ENCODE measurements around the gene TLX1.
A peak's percentile ranks its signal among the peaks of the same experiment; 100 is the strongest.
"Not testable (repeated sequence)": the region's sequence is repeated elsewhere in the genome, so short reads cannot be mapped to it uniquely, and the experiment has no call there.

The TLX1 gene

DNA sequence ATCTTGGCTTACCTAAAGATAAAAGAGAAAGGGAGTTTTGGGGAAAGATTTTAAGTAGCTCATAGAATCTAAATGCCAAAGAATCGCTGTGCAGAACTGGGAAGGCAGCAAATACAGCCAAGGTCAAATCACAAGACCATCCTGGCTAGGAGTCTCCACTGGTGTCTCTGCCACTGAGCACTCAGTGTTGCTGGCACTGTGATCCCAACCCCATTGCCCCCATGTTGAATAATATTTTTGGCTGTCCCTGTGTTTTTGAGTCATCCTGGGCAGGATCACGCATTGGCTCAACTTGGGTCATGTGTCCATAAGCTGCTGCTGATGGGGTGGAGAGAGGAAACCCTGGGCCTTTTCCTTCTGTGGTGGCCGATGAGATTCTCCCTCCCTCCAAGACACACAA lies 21.2 kb downstream of the TLX1 start:
- no peak for DNase-seq (ENCODE audit: low spot score)

DNA sequence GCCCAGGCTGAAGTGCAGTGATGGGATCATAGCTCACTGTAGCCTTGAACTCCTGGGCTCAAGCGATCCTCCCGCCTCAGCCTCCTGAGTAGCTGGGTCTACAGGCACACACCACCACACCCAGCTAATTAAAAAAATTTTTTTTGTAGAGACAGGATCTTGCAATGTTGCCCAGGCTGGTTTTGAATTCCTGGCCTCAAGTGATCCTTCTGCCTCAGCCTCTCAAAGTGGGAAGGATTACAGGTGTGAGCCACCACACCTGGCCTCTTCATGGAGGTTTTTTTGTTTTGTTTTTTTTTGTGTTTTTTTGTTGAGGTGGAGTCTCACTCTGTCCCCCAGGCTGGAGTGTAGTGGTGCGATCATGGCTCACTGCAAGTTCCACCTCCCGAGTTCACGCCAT lies 23.4 kb downstream of the TLX1 start:
- DNase-seq (ENCODE audit: low spot score) = not testable (repeated sequence)

DNA sequence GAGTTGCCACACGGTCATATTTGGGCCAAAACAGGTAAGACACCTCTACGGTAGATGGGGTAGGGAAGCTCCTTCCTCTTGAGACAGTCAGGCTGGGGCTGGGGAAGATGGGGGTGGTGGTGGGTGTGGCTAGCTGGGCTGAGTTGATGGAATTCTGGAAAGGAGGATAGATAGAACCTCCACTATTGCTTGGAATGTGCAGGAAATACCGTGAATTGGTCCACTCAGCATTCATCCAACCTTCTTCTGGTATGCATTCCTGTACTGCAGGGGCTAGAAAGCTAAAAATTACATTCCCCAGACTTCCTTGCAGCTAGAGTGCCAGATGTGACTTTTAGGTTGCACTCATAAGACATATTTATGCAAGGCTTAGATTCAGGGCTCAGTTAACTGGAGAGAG lies 24.8 kb downstream of the TLX1 start:
- DNase-seq (ENCODE audit: low spot score) = no peak

DNA sequence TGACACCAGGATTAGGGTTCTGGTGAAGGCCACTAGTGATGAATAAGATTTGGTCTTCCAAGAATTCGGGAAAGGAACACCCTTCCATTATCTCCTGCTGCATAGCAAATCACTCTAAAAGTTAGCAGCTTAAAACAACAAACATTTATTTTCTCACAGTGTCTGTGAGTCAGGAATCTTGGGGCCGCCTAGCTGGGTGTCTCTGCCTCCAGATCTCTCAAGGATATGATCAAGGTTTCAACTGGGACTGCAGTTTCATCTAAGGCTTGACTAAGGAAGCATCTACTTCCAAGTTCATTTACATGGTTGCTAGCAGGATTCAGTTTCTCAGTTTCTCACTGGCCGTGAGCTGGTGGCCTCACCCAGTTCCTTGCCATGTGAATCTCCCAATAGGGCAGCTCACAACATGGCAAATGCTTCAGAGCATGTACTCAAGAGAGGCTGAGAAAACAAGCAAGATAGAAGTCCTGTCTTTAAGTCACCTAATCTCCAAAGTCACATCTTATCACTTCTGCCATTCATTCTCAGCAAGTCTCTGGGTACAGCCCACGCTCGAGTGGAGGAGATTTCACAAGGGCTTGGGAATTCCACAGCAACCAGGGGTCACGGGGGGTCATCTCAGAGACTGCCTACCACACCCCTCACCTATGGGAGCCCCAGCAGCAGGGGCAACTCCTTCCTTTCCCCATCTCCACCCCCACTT lies 26.8 kb downstream of the TLX1 start:
- DNase-seq (ENCODE audit: low spot score) = no peak

DNA sequence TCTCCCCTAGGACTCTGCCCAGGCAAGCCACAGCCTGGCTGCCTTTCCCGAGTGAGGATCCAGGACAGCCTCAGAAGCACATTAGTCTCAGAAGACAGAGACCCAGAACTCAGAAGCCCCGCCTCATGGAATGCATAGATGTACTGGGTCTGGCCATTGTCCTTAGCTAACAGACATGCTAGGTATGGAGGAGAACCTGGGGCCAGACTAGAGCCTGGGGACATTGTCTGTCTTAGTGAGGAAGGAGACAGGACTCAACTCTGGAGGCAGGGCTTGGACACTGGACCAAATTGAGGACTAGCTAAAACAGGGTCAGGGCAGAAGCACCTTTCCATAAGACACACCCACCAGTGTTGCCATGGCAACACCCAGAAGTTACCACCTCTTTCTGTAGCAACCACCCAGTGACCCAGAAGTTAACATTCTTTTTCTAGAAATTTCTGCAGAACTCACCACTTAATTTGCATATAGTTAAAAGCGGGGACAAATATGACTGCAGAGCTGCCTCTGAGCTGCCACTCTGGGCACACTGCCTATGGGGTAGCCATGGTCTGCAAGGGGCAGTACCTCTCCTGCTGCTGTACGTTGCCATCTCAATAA lies 27.5 kb downstream of the TLX1 start:
- no peak for DNase-seq (ENCODE audit: low spot score)

DNA sequence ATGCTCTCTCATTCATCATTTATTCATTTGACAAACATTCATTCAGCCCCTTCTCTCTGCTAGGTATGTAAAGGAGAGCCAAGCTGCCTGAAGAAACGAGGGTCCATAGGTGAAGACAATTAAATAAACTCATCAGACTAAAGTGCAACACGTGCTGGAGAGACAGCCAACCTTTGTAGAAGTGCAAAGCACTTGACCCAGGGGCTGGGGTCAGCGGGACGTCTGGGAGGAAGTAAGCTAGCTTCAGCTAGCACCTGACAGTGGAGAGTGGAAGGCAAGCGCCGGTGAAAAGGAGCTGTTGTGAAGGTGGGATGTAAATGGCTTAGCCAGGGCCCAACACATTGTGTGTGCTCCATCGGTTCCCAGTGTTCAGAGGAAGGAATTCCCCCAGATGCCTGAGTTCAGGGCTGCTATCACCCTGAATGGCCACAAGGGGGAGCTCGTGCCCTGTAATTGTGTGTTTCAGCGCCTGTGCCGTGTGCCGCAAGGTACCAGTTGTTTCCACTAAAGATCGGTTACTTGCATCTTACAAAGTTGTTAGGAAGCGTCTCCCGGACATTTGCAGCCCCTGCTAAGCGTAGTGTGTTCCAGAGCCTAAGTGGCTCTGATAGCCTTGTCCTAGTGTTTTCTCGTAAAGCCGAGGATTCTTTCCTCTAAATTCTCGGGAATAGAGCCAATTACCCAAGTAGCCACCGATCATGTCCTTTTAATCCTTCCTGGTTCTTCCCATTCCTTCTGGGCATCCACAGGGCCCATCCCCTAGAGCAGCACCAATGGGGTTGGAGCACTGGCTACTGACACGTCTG lies 30.6 kb downstream of the TLX1 start:
- peak; percentile 66 for DNase-seq (ENCODE audit: low spot score)

DNA sequence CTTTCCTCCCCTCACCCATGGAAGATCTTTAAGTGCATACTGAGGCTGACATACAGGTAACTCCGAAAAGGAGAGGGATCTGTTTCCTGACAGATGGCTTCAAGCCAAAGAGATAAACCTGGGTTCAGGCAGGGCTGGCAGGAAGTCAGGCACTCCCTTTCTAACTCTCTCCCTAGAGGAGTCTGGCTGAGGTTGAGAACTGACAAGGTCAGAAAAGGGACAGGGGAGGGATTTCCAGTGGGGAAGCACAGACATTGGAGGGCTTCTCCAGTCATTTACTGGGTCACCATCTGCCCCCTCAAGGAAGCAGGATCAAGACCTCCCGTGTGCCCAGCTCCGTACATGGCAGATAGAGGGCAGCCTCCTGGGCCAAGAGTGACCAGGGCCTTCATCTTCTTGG lies 31.6 kb downstream of the TLX1 start:
- DNase-seq (ENCODE audit: low spot score) = no peak

DNA sequence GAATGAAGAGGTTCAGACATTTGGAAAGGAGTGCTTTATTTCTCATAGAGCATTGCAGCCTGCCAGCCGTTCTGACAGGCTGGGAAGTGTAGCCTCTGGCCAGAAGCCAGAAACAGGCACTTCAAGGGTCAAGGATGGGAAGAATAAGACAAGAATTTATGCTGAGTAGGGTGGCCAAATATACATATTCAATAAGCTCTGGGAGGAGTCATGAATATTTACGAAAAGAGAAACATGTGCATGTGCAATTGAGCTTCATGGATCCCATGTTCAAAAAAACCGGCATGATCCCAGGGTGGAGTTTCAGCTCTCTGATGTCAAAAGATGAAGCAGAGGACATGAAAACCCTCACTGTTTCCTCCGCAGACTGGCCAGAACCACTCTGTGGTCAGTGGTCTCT lies 32.9 kb downstream of the TLX1 start:
- DNase-seq (ENCODE audit: low spot score) = no peak

DNA sequence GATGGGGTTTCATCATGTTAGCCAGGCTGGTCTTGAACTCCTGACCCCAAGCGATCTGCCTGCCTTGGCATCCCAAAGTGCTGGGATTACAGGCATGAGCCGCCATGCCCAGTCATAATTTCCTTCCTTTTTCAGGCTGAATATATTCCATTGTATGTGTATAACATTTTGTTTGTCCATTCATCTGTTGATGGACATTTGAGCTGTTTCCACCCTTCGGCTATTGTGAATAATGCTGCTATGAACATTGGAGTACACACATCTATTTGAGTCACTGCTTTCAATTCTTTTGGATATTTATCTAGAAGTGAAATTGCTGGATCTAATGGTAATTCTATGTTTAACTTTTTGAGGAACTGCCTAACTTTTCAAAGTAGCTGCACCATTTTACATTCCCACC lies 34.6 kb downstream of the TLX1 start:
- no peak for DNase-seq (ENCODE audit: low spot score)

DNA sequence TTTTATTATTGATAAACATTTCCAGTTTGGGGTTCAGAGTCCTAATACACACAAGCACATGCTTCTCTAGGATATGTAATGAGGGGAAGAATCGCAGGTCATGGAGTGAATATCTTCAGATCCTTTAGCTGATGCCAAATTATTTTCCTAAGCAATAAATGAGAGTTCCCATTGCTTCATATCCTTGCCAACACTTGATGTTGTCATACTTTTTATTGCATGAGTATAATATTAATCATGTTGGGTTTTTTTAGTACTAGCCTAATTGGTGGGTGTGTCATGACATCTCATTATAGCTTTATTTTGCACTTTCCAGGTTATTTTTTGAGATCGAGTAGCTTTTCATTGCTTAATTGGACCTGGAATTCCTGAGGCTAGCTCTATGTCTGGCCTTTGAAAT lies 35.3 kb downstream of the TLX1 start:
- DNase-seq (ENCODE audit: low spot score) = no peak

DNA sequence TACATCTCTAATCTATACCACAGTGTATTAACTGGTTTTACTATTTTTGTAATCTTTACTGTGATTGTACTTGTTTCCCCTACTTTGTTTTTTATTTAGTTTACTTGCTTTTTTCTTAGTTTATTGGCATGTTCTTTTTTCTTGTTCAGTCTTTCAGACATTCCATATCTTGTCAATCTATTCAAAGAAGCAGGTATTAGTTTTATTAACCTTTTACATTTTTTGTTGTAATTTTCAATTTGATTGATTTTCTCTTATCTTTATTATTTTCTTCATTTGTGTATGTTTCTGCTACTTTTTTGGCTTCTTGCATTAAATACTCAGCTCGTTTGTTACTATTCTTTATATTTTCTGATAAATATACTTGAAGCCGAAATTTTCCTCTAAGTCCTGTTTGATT lies 41.6 kb downstream of the TLX1 start:
- no peak for DNase-seq (ENCODE audit: low spot score)

DNA sequence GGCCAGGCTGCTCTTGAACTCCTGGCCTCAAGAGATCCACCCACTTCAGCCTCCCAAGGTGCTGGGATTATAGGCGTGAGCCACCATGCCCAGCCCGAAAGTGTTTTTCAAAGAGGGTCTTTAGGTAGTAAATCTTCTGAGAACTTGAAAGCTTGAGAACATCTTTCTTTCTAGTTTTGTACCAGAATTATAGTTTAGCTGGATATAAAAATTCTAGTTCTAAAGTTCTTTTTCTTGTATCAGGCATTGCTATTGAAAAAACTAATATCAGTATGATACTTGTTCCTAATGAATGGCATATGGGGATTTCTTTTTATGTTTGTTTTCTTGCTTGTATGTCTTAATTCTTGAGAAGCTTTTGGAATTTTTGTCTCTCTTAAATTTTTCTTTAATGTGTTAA lies 43.2 kb downstream of the TLX1 start:
- no peak for DNase-seq (ENCODE audit: low spot score)

DNA sequence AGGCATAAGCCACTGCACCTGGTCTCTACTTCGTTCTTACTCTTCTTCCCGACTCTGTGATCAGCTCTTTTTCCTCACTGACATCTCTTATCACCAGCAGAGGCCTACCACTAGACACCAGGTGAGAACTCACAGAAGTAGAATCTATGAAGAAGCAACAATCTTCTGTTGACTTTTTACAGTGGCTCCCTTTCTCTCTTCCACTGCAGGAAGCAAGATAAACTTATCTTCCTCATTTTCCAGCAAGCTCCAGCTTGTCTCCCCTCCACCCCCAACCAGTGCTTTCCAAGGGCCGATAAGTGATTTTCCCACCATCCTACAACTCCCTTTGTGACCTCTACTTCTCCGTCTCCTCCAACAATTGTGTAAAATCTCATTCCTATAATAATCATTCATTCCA lies 45.5 kb downstream of the TLX1 start:
- DNase-seq (ENCODE audit: low spot score) = no peak

DNA sequence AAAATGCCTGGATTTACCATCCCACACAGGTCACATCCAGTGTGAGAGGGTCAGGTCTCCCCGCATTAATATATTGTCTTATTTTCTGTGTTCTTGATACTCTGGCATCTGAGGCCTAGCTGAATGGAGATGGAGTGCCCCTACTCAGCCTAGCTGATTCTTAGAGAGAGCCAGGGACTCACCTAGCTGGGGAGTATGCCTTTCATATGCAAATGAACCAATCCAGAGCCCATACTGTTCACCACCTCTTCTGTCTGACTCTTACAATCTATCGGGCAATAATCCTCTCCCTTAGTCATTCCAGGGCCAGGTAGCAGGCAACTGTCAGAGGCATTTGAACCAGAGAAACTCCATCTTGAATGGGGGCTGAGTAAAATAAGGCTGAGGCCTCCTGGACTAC lies 51.8 kb downstream of the TLX1 start:
- DNase-seq (ENCODE audit: low spot score) = no peak

DNA sequence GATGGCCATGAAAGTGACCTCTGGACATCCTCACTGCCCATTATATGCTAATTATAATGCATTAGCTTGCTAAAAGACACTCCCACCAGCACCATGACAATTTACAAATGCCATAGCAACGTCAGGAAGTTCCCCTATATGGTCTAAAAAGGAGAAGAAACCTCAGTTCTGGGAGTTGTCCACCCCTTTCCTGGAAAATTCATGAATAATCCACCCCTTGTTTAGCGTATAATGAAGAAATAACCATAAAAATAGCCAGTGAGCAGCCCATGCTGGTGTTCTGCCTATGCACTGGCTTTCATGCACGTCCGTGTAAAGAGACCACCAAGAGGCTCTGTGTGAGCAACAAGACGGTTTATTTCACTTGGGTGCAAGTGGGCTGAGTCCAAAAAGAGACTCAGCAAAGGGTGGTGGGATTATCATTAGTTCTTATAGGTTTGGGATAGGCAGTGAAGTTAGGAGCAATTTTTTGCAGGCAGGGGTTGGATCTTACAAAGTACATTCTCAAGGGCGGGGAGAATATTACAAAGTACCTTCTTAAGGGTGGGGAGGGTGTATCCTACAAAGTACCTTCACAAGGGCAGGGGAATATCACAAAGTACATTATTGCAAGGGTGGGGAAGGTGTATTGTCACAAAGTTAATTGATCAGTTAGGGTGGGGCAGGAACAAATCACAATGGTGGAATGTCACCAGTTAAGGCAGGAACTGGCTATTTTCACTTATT lies 52.5 kb downstream of the TLX1 start:
- no peak for DNase-seq (ENCODE audit: low spot score)

Measured in pons (tissue), 1 donor.